GM19452 (cell line): ENCODE measurements around the gene ZBTB7C.

Experiments used
- ATAC-seq: cut with Tn5 transposase; IDR thresholded peaks from one replicate; pipeline ENCODE4 v1.9.1; 2021; ENCODE audit not compliant: unreplicated experiment

The ZBTB7C gene

GRCh38 chr18:48030616-48031480 is 378.3 kb downstream of the ZBTB7C start:
- ATAC-seq = no peak

- no peak for ATAC-seq
These were observed 379.7 kb downstream of the ZBTB7C start for GRCh38 chr18:48029296-48029986.

GRCh38 chr18:48028696-48029095 is 380.5 kb downstream of the ZBTB7C start:
- no peak for ATAC-seq

GRCh38 chr18:48028081-48028480 is 381.1 kb downstream of the ZBTB7C start:
- no peak for ATAC-seq

- ATAC-seq = no peak
These were observed 381.7 kb downstream of the ZBTB7C start for GRCh38 chr18:48027401-48027963.

GRCh38 chr18:48026216-48026615 is 383.0 kb downstream of the ZBTB7C start:
- no peak for ATAC-seq

- no peak for ATAC-seq
These were observed 384.1 kb downstream of the ZBTB7C start for GRCh38 chr18:48024881-48025660.

- ATAC-seq = no peak
These were observed 385.1 kb downstream of the ZBTB7C start for GRCh38 chr18:48024009-48024512.

GRCh38 chr18:48023334-48024008 is 385.7 kb downstream of the ZBTB7C start:
- no peak for ATAC-seq

- ATAC-seq = no peak
These were observed 386.5 kb downstream of the ZBTB7C start for GRCh38 chr18:48022531-48023329.

GRCh38 chr18:48022021-48022420 is 387.2 kb downstream of the ZBTB7C start:
- no peak for ATAC-seq

GRCh38 chr18:48021273-48021914 is 387.8 kb downstream of the ZBTB7C start:
- ATAC-seq = no peak

GRCh38 chr18:48020337-48021250 is 388.6 kb downstream of the ZBTB7C start:
- no peak for ATAC-seq

GRCh38 chr18:48019557-48020325 is 389.4 kb downstream of the ZBTB7C start:
- no peak for ATAC-seq

- ATAC-seq = no peak
These were observed 390.3 kb downstream of the ZBTB7C start for GRCh38 chr18:48018851-48019250.

- no peak for ATAC-seq
These were observed 391.5 kb downstream of the ZBTB7C start for GRCh38 chr18:48017635-48018034.

GRCh38 chr18:48013162-48013561 is 396.0 kb downstream of the ZBTB7C start:
- no peak for ATAC-seq
